Hepatocyte (in vitro differentiated cells): ENCODE results near the gene VSNL1. TPM values are rescaled to one million over a fixed set of nuclear protein-coding genes. Genes with fewer than 3 reads are reported as not detected.

Experiments
- DNase-seq: peaks from one replicate; pipeline ENCODE4 v3.0.0-alpha.2; 2016; ENCODE audit warnings: low spot score
- H2AFZ ChIP-seq: fragments of 200-600 bp; sonication (generic); 2 replicates; pipeline ENCODE4 v1.6.0; 2016; ENCODE audit warnings: antibody characterized with exemption, mild to moderate bottlenecking
- H3K27ac ChIP-seq: fragments of 200-600 bp; sonication (generic); 2 replicates; pipeline ENCODE4 v1.5.1; 2016; ENCODE audit warnings: mild to moderate bottlenecking
- H3K27me3 ChIP-seq: fragments of 200-600 bp; sonication (generic); 2 replicates; pipeline ENCODE4 v1.6.1; 2016
- H3K36me3 ChIP-seq: fragments of 200-600 bp; sonication (generic); replicated peaks from 2 replicates; pipeline ENCODE4 v1.5.1; 2016; ENCODE audit warnings: low read depth; ENCODE audit not compliant: insufficient read depth
- H3K4me1 ChIP-seq: fragments of 200-600 bp; sonication (generic); 2 replicates; pipeline ENCODE4 v1.5.1; 2016; ENCODE audit warnings: mild to moderate bottlenecking, moderate library complexity; ENCODE audit not compliant: insufficient read depth
- H3K4me2 ChIP-seq: fragments of 200-600 bp; sonication (generic); 2 replicates; pipeline ENCODE4 v1.6.0; 2016
- H3K4me3 ChIP-seq: fragments of 200-600 bp; sonication (generic); 2 replicates; pipeline ENCODE4 v1.5.1; 2016; ENCODE audit warnings: mild to moderate bottlenecking
- H3K79me2 ChIP-seq: fragments of 200-600 bp; sonication (generic); 2 replicates; pipeline ENCODE4 v1.6.0; 2017; ENCODE audit warnings: mild to moderate bottlenecking
- H3K9me2 ChIP-seq: fragments of 200-600 bp; sonication (generic); replicated peaks from 2 replicates; pipeline ENCODE4 v1.6.0; 2017; ENCODE audit warnings: mild to moderate bottlenecking; ENCODE audit not compliant: insufficient read depth
- H3K9me3 ChIP-seq: fragments of 200-600 bp; sonication (generic); 2 replicates; pipeline ENCODE4 v1.5.1; 2016; ENCODE audit warnings: low read depth, mild to moderate bottlenecking
- H4K20me1 ChIP-seq: fragments of 200-600 bp; sonication (generic); 2 replicates; pipeline ENCODE4 v1.6.0; 2016; ENCODE audit warnings: mild to moderate bottlenecking; ENCODE audit not compliant: insufficient read depth, poor library complexity, severe bottlenecking
- EZH2 ChIP-seq: fragments of 200-600 bp; sonication (generic); IDR thresholded peaks from 2 replicates; pipeline ENCODE4 v1.6.1; 2016; ENCODE audit warnings: antibody characterized with exemption, mild to moderate bottlenecking, borderline replicate concordance
- EZH2phosphoT487 ChIP-seq: fragments of 200-600 bp; sonication (generic); IDR thresholded peaks from one replicate; pipeline ENCODE4 v1.6.1; 2018; ENCODE audit warnings: antibody characterized with exemption, mild to moderate bottlenecking, low read depth, moderate library complexity; ENCODE audit not compliant: unreplicated experiment, severe bottlenecking
- WGBS: methylation state at CpG from one replicate; pipeline ENCODE4 v1.1.6; 2016; ENCODE audit warnings: low lambda C conversion rate; ENCODE audit errors: missing lambda C conversion rate; 5-methylcytosine and 5-hydroxymethylcytosine counted together
- polyA plus RNA-seq: library from polyadenylated mRNA; unstranded; fragments of >200 nt; fragmentation: Nextera tagmentation; extraction: Ambion mirVana; gene quantifications from 2 replicates; pipeline ENCODE4 v1.2.1, GENCODE V29; 2016
- total RNA-seq: library from RNA; depleted of rRNA; stranded (reverse); fragments of >200 nt; gene quantifications from 2 replicates; pipeline ENCODE4 v1.2.3, GENCODE V29; 2014
- TF ChIP-seq, protein P1 (sequence below): fragments of 200-600 bp; sonication (generic); IDR thresholded peaks from 2 replicates; pipeline ENCODE4 v1.5.1; 2016; ENCODE audit warnings: antibody characterized with exemption, mild to moderate bottlenecking; ENCODE audit not compliant: poor library complexity

Gene VSNL1
- total and polyA plus RNA-seq, 2 experiments from 2014 or later: 9.4 to 16.0 TPM

DNA sequence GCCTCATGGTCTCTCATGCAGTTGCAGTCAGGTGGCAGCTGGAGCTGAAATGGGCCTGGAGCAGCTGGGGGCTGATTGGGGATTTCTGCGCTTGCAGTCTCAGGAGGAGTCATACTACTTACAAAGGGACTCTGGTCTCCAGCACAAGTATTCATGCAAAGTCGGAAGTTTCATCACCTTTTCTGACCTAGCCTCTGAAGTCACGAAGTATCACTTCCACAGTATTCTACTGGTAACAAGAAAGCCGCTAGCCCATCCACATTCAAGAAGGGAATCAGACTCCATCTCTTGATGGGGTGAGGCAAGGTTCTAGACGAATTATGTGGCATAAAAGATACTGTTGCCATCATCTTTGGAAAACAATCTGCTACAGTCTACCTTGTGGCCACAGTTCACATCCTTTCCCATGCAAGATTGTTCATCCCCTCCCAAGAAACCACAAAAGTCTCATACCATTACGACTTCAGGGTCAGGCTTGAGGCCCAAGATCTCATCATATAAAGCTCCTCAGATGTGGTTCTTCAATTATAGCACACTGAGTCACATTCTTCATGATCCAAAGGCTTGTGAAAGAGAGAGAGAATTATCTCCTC lies 117.9 kb downstream of the VSNL1 start:
- DNase-seq: no peak
- H3K36me3 ChIP-seq: no peaks in the 10 kb centered on the region
- no peak overlapping the region for H3K27ac ChIP-seq
- TF ChIP-seq EZH2phosphoT487 (no peak), EZH2 (no peak)
- TF ChIP-seq, protein P1, sequence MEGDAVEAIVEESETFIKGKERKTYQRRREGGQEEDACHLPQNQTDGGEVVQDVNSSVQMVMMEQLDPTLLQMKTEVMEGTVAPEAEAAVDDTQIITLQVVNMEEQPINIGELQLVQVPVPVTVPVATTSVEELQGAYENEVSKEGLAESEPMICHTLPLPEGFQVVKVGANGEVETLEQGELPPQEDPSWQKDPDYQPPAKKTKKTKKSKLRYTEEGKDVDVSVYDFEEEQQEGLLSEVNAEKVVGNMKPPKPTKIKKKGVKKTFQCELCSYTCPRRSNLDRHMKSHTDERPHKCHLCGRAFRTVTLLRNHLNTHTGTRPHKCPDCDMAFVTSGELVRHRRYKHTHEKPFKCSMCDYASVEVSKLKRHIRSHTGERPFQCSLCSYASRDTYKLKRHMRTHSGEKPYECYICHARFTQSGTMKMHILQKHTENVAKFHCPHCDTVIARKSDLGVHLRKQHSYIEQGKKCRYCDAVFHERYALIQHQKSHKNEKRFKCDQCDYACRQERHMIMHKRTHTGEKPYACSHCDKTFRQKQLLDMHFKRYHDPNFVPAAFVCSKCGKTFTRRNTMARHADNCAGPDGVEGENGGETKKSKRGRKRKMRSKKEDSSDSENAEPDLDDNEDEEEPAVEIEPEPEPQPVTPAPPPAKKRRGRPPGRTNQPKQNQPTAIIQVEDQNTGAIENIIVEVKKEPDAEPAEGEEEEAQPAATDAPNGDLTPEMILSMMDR: no peak
- no peaks in the 10 kb centered on the region for H3K79me2 ChIP-seq
- no peaks in the 10 kb centered on the region for H3K9me3 ChIP-seq
- H3K27me3 ChIP-seq: no peaks in the 10 kb centered on the region
- no peak overlapping the region for H3K4me3 ChIP-seq
- H3K4me1 ChIP-seq: no peaks in the 10 kb centered on the region
- 98% methylated on average over 6 of the region's 6 CpGs for WGBS
- no peaks in the 10 kb centered on the region for H3K9me2 ChIP-seq
- H2AFZ ChIP-seq: no peak overlapping the region
- H3K4me2 ChIP-seq: no peak overlapping the region
- no peaks in the 10 kb centered on the region for H4K20me1 ChIP-seq

GRCh38 chr2:17660219-17660618 lies 119.7 kb downstream of the VSNL1 start:
- Histone ChIP-seq H3K36me3 (no peaks in the 10 kb centered on the region), H3K79me2 (no peaks in the 10 kb centered on the region), H3K9me2 (no peaks in the 10 kb centered on the region), H3K9me3 (no peaks in the 10 kb centered on the region), H4K20me1 (no peaks in the 10 kb centered on the region), H2AFZ (no peak overlapping the region), H3K4me1 (no peaks in the 10 kb centered on the region), H3K4me3 (no peak overlapping the region), H3K27ac (no peak overlapping the region), H3K4me2 (no peak overlapping the region), H3K27me3 (no peaks in the 10 kb centered on the region)
- WGBS: 96% methylated on average over 4 of the region's 4 CpGs
- no peak for TF ChIP-seq EZH2
- TF ChIP-seq, protein P1: no peak
- no peak for TF ChIP-seq EZH2phosphoT487
- DNase-seq: no peak

DNA sequence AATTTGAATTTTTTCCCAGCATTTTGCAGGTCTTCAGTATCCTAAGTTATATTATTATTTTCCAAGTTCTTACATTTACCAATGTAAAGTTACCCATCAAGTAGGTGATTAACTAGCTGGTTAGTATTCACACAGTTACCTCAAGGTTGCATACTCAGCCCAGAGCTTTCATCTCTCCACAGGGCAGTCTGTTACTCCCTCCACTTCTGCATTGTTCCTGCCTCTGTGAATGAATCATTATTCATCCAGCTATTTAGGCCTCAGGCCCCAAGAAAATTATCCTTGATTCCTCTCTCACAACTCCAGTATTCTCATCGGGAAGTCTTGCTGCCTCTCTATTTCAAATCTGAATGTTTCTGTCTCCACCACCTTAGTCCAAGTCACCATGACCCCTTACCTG lies 121.0 kb downstream of the VSNL1 start:
- Histone ChIP-seq H4K20me1 (no peaks in the 10 kb centered on the region), H3K4me2 (no peak overlapping the region), H3K27ac (no peak overlapping the region), H3K36me3 (no peaks in the 10 kb centered on the region), H3K9me2 (no peaks in the 10 kb centered on the region), H3K9me3 (no peaks in the 10 kb centered on the region), H3K4me1 (no peaks in the 10 kb centered on the region), H3K79me2 (no peaks in the 10 kb centered on the region), H3K27me3 (no peaks in the 10 kb centered on the region), H2AFZ (no peak overlapping the region), H3K4me3 (no peak overlapping the region)
- no peak for DNase-seq
- WGBS: 89% methylated on average over 1 of the region's 1 CpG
- TF ChIP-seq EZH2: no peak
- no peak for TF ChIP-seq EZH2phosphoT487
- TF ChIP-seq, protein P1: no peak

- Histone ChIP-seq H3K4me3 (no peak overlapping the region), H3K79me2 (no peaks in the 10 kb centered on the region), H4K20me1 (no peaks in the 10 kb centered on the region), H3K36me3 (no peaks in the 10 kb centered on the region), H2AFZ (no peak overlapping the region), H3K27ac (no peak overlapping the region), H3K4me2 (no peak overlapping the region), H3K4me1 (no peaks in the 10 kb centered on the region), H3K9me3 (no peaks in the 10 kb centered on the region), H3K27me3 (no peaks in the 10 kb centered on the region), H3K9me2 (no peaks in the 10 kb centered on the region)
- no peak for DNase-seq
- WGBS: 100% methylated on average over 1 of the region's 1 CpG
- no peak for TF ChIP-seq EZH2phosphoT487
Observed at GRCh38 chr2:17662723-17663122, 122.2 kb downstream of the VSNL1 start.
